ENCODE data around the gene CFAP161.
"Not testable (repeated sequence)": the region's sequence is repeated elsewhere in the genome, so short reads cannot be mapped to it uniquely, and the experiment has no call there.

CFAP161 gene

DNA sequence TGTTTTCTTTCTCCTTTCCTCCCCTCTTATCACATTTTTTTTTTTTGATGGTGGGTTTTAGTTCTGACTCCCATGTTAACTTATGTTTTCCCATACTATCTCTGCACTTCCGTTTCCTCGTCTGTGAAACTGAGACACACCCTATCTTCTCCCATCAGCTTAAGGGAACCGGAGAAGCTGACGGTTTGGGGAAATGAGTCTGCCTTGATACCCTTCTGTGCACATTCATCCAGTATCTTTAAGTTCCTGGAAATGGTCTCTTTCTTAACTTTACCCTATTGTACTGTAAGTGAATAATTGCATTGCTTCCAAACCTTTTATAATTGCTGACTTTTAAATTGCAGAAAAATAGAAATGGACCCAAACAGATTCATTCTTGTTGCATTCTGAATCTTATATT lies 26.2 kb upstream of the CFAP161 start:
- DNase-seq (ENCODE audit: low spot score): no peak

DNA sequence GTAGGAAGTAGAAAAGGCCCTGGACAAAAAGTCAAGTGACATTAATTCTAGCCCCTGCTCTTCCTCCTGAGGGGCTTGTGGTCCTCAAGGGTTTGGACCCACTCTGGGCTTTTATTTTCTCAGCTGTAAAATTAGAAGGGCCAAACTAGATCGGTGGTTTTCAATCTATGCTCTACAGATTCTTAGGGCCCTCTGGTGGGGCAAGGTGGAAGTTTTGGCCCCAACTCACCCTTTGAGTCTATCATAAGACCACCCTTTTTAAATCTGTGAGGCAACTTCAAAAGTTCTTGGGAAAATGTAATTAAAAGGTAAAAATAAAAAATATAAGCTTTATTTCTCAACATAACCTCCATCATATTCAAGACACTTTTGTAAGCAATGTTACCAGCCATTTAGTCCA lies 25.6 kb upstream of the CFAP161 start:
- peak; percentile 2 for DNase-seq (ENCODE audit: low spot score)

DNA sequence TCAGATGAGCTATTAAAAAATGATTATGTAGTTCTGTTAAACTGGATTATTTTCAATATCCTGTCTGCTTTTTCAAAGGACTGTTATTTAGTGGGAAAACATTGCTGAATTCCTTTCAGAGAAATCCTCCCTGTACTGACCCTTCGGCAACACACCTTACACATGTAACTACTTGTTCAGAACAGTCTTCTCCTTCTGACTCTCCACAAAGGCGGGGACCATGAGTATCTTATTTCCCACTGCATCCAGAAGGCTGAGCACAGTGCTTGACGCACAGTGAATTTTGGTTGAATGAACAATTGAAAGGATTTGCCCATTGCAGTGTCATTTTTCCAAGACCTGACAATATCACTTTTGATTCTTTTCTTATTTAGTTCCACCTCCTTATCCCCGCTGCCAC lies 23.1 kb upstream of the CFAP161 start:
- no peak for DNase-seq (ENCODE audit: low spot score)

DNA sequence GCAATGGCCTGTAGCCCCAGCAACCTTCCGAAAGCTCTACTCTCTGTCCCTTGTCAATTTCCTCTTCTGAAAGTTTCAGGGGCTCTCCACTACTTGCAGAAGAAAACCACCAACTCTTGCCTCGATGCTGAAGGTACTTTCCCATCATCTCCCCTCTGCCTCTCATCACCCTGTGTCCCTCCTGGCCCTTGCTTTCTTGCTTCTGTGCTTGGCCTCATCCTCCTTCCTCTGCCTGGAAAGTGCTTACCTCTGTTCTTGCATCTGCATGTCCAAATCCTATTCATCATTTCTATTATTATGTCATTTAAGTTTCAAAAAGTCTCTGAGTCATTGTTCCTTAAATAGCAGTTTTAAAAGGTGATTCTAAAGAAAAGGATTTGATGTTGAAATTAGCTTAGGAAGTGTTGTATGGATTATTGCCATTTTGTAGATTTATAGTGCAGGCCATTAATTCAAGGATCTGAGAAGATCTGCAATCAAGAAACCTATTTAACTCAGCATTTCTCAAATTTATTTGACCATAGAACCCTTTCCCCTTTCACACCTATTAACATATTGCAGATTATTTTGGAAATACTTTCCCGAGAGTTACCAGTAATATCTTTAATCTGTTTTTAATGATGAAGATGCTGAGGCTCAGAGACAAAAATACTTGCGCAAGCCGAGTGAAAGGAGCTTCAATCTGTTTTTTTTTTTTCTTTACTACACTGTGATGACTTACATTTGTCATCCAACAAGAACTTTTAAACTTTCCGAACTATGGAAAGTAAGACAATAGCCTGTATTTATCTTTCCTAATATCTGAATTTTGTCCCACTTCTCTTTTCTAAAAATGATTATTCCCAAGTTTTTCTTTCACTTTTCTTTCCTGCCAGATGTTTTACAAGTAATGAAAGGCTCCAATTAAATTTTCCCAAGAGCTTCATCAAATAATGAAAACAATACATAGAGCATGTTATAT lies 22.3 kb upstream of the CFAP161 start:
- DNase-seq (ENCODE audit: low spot score): no peak

DNA sequence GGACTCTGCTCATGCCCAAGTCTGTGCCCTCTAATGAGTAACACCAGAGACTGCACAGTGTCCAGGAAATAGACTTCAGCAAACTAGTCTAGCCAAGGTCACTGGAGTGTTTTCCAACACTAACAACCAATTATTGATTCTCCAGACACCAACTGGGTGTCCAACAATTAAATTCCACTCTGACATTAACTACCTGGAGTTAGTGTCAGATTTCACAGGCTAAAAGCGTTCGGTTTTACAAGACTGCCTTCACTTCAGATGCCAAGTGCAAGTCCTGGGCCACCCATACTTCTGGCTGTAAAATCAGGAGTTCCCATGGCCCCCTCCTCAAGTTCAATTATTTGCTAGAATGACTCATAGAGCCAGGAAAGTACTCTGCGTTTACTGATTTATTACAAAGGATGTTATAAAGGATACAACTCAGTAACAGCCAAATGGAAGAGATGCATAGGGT lies 20.8 kb upstream of the CFAP161 start:
- no peak for DNase-seq (ENCODE audit: low spot score)

DNA sequence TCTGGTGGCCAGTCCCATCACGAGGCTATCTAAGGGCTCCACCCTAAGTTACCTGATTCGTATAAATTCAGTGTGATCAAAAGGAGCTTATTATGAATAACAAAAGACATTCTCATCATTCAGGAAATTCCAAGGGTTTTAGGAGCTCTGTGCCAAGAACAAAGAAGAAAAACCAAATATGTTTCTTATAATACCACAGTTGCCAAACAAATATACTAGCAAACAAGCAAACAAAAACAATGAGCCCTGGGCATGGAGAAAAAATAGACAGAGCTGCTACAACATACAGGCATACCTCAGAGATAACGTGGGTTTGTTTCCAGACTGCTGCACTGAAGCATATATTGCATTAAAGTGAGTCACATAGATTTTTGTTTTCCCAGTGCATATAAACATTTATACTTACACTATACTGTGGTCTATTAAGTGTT lies 20.2 kb upstream of the CFAP161 start:
- no peak for DNase-seq (ENCODE audit: low spot score)

DNA sequence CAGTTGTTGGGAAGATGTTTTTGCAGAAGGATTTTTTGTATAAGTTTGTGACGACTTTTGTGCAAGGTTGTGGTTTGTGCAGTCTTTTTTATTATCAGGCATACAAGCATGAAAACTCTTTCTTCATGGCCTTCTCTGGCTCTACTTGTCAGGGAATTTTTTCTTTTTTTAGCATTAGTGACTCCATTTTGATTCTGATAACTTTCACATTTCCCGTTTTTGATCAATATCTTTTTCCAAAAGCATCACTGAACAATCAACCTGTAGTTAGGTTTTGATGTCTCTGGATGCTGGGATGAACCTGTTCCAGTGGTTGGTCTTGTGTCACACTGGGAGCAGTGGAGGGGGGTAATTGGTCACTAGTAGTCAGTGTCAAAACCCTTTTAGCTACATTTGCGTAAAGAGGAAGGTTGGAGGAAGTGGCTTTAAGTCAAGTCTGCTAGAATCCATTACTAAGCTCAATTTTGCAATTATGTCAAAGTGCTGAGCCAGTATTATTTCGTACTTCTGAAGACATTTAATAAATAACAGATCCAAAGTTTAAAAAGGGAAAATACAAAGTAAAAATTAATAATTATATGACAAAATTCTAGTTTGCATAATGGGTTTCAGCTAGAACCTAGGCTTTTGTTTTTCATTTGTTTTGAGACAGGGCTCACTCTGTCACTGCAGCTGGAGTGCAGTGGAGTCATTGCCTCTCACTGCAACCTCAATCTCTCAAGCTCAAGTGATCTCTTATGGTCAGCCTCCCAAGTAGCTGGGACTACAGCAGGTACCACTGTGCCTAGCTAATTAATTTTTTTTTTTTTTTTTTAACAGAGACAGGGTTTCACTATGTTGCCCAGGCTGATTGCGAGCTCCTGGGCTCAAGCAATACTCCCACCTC lies 18.8 kb upstream of the CFAP161 start:
- no peak for DNase-seq (ENCODE audit: low spot score)

DNA sequence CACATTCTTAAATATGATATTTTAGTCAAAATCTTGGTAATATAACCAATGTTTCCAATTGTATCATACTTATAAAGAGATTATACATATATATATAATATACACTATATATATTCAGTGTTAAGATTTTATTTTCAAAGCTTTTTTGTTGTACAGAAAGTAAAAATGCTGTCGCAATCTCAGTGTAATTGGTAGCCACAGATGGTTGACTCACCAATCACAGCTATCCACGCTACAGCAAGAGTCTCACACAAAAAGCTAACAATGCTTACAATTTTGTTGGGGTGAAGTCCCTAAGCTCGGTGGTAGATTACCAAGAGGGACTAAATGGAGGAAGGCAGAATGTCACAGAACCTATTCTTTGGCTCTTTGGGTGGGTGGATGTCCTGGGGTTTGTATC lies 16.9 kb upstream of the CFAP161 start:
- DNase-seq (ENCODE audit: low spot score): no peak

DNA sequence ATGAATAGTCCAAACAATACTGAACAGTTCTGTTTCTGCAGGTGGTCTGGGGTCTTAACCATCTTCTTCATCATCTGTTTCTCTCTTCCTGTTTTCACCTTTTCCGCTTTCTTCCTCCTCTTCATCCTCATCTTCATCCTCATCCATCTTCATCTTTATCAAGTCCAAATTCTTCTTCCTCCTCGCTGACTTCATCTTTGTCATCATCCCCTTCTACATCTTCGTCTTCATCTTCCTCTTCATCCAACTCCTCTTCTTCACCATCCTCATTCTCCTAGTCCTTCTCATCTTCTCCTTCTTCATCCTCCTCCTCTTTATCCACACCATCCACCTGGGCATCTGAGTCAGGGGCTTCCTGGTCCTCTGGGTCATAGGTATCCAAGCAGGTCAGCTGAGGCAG lies 16.5 kb upstream of the CFAP161 start:
- DNase-seq (ENCODE audit: low spot score): no peak

DNA sequence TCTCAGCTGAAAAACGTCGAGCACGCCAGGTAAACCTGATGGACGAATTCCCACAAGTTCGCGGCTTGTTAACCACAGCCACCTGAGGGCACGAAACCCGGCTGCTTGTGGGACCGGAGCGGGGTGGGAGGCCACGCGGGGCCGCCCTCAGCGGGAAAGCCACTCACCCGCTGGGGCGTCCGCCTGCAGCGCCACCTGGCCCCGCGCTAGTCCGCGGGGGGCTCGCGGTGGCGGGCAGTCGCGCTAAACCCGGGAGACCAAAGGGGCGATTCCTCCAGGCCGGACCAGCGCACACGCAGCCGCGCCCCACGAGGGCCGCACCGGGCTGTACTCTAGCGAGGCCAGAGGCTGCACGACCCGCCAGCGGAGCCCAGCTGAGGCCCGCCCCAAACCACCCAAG lies 15.7 kb upstream of the CFAP161 start:
- no peak for DNase-seq (ENCODE audit: low spot score)

DNA sequence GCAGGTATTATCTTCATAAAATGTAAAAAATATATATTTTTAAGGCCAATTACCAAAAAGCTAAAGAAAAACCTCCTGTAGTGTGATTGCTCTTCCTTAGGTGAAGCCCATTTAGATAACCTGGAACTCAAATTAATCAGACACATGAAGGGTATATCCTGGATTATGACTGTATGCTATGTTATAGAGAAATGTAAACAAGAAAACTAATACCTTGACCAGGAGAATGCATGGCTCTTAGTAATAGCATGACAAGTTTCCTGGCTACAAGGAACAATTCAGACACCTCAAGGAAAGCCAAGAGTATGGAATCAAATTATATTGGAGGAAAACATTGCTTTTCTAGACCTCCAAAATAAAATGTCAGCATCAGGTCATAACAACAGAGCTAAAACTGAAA lies 14.0 kb upstream of the CFAP161 start:
- no peak for DNase-seq (ENCODE audit: low spot score)

DNA sequence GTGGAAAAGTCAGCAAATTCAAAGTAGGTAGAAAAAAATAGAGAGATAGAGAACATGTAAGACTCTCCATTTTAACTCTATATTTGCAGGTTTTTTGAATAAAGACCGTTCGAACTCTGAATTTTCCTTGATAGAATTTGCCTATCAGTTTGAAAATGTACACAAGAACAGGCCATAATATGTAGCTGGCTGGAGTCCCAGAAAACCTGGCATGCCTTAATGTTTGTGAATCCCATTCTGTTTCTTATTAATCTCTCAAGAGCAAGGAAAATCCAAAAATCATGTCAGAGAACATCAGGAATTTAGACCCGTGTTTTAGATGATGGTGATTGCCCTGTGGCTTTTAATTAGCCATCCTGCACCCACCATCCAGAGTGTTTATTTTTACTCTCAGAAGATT lies 7.2 kb upstream of the CFAP161 start:
- DNase-seq (ENCODE audit: low spot score): no peak

DNA sequence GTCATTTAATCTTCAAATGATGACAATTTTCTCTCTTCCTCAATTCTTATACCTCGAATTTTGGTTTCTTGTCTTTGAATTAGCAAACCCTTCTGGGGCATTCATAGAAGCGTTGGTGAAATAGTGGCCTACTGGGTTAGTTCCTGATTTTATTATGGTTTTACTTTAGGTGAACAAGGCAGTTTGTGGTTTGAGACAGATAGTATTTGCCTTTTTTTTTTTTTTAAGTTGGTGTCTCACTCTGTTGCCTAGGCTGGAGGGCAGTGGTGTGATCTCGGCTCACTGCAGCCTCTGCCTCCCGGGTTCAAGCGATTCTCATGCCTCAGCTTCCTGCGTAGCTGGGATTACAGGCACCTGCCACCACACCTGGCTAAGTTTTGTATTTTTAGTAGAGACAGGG lies 7.4 kb downstream of the CFAP161 start:
- DNase-seq (ENCODE audit: low spot score): not testable (repeated sequence)

DNA sequence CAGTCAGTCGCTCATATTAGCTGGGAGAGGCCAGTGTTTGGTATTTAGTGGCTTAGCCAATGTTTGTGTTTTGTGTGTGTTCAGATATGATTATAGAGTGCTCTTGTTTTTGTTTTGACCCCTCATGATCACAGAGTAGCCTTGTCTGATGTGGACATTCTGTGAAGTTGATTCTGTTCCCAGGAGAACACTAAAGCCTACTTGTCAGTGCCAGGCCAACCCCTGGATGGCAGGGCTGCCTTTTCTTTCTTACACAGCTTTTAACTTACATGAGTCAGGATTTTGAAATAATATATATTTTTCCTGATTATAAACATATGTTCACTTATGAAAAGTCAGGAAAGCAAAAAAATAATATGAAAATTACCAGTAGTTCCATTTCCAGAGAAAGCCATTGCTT lies 11.9 kb downstream of the CFAP161 start:
- DNase-seq (ENCODE audit: low spot score): no peak

DNA sequence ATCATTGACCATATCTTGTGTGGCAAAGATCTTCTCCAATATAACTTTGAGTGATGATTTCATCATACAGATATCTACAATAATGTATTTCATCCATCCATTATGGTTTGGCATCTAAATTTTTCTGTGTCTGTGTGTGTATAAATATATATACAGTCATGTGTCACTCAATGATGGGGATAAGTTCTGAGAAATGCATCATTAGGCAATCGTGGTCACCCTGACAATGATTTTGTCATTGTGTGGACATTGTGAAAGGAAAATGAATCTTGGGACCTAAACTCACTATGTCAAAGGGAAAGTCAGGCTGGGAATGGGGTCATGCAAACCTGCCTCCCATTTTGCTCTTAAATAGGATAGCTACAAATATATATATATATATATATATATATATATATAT lies 12.4 kb downstream of the CFAP161 start:
- DNase-seq (ENCODE audit: low spot score): no peak

DNA sequence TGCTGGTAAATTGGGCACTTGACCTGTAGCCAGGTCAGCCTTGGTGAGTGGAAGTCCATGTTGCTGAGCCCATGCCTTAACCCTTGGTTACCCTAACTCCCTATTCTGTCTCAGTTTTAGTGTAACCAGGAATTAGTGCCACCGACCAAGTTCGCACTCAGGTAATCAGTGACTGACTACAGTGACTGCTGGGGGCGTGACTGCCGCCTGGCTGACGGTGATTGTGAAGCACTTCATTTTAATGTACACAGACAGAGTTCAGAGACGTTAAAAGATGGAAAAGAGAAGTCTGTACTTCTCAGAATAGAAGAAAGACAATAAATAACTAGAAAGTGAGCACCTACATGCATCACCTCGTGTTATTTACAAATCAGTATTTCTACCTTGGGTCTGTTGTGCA lies 17.3 kb downstream of the CFAP161 start:
- DNase-seq (ENCODE audit: low spot score): no peak

DNA sequence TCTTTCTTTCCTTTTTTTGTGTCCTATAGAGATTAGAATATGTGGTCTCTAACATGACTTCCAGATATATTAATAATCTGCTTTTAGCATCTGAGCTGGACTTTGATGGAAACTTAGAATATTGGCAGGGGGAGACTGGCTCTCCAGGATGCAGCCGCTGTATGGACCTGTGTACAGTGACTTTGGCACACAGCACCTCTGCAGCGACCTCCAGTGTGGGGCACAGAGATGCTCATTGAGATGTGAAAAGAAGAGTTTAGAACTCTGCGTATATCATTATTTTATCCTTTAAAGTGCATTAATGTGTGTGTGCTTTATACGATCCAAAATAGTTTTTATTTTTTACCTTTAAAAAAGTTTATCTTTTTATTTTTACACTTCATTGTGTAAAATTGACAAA lies 18.3 kb downstream of the CFAP161 start:
- DNase-seq (ENCODE audit: low spot score): no peak

DNA sequence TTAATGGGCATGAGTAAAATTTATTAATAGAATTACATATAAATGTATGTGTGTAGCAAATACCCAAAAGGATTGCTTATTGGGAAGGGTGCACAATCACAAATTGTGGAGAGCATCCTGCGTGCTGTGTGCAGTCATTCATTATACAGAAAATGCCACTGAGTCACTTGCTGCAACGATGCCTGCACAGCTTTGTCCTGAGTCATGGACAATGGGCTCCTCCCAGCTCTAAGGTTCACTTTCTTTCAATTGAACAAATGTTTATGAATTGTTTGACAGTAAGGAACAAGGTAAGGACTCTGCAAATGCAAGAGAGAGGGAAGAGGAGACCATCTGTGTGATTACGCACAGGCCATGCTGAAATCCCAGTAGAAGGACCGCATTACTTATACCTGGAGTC lies 18.7 kb downstream of the CFAP161 start:
- no peak for DNase-seq (ENCODE audit: low spot score)

DNA sequence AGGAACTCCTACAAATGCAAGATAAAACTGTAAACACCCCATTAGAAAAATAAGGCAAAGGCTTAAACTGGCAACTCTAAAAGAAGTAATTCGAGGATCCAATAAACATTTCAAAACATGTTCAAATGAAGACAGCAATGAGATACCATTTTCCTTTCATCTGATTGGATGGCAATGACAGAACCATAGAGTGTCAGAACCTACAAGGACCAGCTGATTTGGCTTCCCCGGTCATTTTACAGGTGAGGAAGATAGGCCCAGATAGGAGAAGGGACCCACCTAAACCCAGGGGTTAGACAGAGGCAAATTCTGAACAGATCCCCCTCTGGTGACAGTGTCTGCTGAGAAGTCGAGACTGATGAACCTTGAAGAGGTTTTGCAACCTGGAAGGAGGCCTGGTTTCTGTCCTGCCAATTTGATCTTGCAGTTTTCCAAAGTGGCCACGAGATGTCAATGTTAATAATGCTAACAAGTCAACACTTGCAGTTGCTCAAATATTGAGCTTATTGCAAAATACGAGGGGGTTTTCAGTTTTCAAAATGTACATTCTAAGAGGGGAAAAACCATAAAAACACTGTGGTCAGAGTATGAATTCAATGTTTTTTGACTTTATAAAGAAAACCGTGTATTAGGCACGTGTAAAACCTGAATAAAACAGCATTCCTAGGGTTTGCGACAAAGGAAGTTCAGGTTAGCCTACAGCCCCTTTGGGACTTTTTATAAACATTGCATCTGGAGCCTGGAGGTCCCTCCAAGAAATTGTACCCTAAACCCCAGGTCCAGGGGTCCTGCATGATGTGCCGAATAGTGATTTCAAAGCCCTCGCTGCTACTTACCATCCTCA lies 21.5 kb downstream of the CFAP161 start:
- peak; percentile 29 for DNase-seq (ENCODE audit: low spot score)

DNA sequence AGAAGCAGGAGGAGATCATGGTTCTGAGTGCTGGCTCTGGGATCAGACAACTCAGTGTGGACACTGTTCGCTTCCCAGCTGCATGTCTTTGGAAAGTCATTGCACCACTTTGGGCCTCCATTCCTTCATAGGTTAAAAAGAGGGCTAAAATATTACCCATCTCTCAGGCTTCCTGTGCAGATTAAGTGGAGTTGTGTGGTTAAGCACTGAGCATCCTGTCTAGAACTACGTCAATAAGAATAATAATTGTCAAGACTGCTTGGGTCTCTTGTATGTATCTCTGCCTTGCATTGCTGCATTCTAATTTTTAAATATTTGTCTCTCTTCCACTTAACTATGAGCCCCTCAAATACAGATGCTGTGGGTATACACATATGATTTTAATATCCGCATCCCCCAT lies 22.3 kb downstream of the CFAP161 start:
- DNase-seq (ENCODE audit: low spot score): no peak

DNA sequence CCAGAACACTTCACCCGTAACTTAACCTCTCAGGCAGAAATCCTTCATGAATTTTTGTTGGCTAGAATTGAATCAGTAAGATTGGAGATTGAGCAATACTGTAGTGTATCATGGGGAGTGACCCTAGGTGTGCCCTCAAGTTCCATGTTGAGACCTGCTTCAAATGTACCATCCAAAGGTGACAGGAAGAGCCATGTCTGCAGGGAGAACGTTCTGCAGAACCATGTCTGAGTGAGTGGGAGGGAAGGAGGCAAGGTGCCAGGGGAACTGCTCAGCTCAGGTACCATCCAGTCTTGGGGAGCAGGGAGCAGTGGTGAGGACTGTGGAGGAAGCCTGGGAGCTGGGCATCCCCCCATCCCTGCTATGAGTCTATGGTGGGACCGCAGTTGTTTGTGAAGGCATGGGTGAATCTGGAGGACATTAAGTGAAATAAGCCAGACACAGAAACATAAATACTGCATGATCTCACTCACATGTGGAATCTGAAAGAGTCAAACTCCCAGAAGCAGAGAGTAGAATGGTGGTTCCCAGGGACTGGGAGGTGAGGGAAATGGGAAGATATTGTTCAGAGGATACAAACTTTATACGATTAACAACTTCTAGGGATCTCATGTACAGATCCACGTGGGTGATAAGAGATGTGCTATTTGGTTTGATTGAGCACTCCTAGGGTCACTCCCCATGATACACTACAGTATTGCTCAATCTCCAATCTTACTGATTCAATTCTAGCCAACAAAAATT lies 23.3 kb downstream of the CFAP161 start:
- no peak for DNase-seq (ENCODE audit: low spot score)

DNA sequence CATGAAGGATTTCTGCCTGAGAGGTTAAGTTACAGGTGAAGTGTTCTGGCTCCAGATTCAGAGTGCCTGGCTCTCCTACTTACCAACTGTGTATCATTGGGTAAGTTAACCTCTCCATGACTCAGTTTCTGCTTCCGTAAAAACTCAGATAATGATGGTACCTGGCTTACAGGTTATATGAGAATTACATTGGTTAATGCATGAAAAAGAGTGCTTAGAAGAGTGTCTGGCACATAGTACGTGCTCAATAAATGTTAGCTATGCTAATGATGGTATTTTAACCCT lies 23.8 kb downstream of the CFAP161 start:
- DNase-seq (ENCODE audit: low spot score): no peak

All from CD4-positive, alpha-beta T cell treated with Interleukin-2 at 100 ng/mL for 4 hours (primary cell).